ENCODE measurements around the gene SPAG17.

- no peak for TF ChIP-seq EP300 (IDR thresholded peaks at IDR 0.05; ENCODE audit: borderline replicate concordance)
- TF ChIP-seq FOXM1 (IDR thresholded peaks at IDR 0.05; ENCODE audit: borderline replicate concordance, low read depth), result no peak
- TF ChIP-seq MAX (IDR thresholded peaks at IDR 0.05), result no peak
- TF ChIP-seq TAF1 (IDR thresholded peaks at IDR 0.05; ENCODE audit: low read depth), result no peak
- TF ChIP-seq CEBPB (IDR thresholded peaks at IDR 0.05), result no peak
- TF ChIP-seq, protein P1, sequence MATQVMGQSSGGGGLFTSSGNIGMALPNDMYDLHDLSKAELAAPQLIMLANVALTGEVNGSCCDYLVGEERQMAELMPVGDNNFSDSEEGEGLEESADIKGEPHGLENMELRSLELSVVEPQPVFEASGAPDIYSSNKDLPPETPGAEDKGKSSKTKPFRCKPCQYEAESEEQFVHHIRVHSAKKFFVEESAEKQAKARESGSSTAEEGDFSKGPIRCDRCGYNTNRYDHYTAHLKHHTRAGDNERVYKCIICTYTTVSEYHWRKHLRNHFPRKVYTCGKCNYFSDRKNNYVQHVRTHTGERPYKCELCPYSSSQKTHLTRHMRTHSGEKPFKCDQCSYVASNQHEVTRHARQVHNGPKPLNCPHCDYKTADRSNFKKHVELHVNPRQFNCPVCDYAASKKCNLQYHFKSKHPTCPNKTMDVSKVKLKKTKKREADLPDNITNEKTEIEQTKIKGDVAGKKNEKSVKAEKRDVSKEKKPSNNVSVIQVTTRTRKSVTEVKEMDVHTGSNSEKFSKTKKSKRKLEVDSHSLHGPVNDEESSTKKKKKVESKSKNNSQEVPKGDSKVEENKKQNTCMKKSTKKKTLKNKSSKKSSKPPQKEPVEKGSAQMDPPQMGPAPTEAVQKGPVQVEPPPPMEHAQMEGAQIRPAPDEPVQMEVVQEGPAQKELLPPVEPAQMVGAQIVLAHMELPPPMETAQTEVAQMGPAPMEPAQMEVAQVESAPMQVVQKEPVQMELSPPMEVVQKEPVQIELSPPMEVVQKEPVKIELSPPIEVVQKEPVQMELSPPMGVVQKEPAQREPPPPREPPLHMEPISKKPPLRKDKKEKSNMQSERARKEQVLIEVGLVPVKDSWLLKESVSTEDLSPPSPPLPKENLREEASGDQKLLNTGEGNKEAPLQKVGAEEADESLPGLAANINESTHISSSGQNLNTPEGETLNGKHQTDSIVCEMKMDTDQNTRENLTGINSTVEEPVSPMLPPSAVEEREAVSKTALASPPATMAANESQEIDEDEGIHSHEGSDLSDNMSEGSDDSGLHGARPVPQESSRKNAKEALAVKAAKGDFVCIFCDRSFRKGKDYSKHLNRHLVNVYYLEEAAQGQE (IDR thresholded peaks at IDR 0.05; ENCODE audit: low read depth), result no peak
Measured at GRCh38 chr1:118099686-118100085, 85.3 kb downstream of the SPAG17 start.

Measured in Ishikawa (cell line).